Stimulated activated CD4-positive, alpha-beta T cell treated with anti-CD3 and anti-CD28 coated beads, Interleukin-1b, Interleukin-23, amount 100 ng/mL, for 4 hours (primary cell): ENCODE measurements around the gene RNMT.
"Not testable (repeated sequence)": the region's sequence is repeated elsewhere in the genome, so short reads cannot be mapped to it uniquely, and the experiment has no call there.

Source experiments
- DNase-seq, 2 donors: peaks; one replicate each; pipeline ENCODE4 v3.0.0-alpha.2; 2020; ENCODE audit warnings: low read depth in 2 of 2

RNMT gene

DNA sequence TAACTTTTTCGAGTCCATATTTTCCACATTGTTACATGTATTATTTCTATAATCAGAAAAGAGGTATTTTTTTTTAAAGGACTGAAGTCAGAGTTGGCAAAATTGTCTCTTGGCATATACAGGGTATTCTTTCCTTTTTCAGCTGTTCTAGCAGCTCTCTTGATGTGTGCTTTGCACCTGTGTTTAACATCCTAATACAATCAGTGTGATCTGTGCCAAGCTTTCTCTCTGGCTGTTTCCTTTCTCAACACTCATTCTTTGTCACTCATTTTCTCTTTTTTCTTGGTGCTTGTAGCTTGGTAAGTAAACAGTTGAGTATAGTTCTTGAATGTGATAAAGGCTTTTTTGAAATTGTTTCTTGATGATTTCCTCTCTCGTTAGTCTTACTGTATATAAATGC lies 9.2 kb downstream of the RNMT start:
- no peak for DNase-seq

GRCh38 chr18:13745696-13746095 lies 19.2 kb downstream of the RNMT start:
- DNase-seq = no peak

- DNase-seq = no peak
Observed at GRCh38 chr18:13746633-13747032, 20.2 kb downstream of the RNMT start.

GRCh38 chr18:13751599-13751998 lies 25.1 kb downstream of the RNMT start:
- not testable (repeated sequence) for DNase-seq

DNA sequence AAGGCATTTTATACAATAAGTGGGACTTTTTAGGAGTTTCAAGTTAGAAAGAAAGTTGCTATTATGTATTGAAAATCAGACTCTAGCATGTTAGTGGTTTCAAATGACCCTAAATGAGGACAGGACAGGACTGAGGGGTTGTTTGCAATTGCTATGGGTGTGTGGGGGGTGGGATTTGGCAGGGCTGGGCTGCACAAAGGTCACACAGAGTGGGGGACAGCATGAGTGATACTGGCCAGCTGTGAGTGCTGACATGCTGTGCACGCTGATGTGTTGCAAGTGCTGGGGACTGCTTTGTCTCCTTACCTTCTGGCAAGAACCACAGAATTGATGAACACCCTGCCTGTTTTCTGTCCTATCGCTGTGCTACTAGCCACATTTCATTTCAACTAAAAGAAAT lies 29.8 kb downstream of the RNMT start:
- DNase-seq = no peak

- no peak for DNase-seq
Observed at GRCh38 chr18:13756671-13757070, 30.2 kb downstream of the RNMT start.

GRCh38 chr18:13758622-13759021 lies 32.1 kb downstream of the RNMT start:
- DNase-seq = no peak

DNA sequence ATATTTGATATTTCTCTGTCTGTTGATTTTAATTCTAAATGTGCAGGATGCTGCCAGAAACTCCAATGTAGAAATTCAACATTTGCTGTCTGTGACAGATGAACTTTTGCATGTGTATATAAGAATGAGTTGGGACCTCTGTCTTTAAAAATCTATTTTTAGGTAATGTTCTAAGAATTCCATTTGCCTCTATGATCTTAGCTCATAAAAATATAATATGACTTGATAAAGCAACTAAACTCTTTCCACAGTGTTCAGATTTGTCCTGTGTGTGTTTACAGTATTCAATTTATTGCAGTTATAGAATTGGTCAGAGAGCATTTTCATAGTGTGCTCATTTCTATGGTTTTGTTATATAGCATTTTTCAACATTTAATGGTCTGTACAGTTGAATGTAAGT lies 33.6 kb downstream of the RNMT start:
- DNase-seq = no peak

DNA sequence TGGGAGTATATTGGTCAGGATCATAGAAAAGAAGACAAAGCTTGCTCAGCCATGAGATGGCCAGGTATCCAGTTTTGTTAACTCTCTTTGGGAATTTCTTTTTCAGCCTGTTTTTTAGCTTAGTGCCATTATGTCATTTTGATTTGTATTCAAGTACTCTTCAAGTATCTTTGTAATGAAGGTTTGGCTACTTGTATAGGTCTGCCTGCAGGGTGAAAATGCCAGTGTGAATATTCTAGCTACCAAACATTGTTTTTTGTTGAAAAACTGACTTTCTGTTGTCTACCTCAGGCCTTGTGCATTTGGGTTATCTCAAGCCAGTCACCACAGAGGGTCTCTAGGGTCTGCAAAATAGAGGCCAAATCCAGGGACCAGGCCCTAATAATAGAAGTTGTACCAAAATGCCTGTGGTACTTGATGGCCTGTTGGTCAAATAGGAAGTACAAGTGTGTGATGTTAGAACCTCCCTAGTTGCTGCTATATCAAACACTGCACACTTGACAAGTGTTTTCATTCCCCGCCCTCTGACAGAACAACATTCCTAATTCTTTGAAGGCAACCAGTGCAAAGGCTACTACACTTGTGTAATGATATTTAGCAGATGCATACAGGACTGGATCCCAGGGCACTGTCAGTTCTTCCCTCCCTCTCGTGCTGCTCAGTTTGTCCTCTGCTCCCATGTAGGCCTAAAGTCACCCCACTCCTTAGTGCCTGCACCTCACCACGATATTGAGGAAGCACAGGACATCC lies 36.4 kb downstream of the RNMT start:
- no peak for DNase-seq

DNA sequence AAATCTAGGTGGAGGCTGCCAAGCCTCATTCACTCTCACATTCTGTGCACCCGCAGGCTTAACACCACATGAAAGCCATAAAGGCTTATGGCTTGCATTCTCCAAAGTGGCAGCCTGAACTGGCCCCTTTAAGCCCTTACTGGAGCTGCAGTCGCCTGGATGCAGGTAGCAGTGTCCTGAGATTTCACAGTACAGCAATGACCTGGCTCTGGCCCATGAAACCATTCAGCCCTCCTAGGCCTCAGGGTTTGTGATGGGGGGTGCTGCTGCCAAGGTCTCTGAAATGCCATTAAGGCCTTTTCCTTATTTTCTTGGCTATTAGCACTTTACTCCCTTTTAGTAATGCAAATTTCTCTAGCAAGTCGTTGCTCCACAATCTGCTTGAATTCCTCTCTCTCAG lies 48.6 kb downstream of the RNMT start:
- DNase-seq = no peak

- no peak for DNase-seq
Observed at GRCh38 chr18:13791181-13791580, 64.7 kb downstream of the RNMT start.

- no peak for DNase-seq
Observed at GRCh38 chr18:13793819-13794218, 67.3 kb downstream of the RNMT start.

DNA sequence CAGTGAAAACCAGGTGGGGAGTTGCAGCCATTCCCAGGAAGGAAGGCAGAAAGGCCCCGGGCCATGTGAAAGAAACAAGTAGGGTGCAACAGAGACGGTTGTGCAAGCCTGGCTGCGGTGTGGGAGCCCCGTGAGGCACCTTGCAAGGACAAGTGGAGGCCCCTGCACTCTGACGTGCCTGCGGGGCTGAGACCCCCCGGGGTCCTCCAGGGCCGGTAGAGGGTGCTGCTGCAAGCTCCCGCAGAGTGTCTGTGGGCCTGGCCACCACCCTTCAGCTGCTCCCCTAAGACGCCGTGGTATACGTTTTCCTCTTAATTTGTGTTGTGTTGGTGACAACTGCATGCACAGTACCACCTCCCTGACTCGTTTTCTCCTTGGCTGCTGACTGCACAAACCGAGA lies 70.0 kb downstream of the RNMT start:
- DNase-seq = no peak

DNA sequence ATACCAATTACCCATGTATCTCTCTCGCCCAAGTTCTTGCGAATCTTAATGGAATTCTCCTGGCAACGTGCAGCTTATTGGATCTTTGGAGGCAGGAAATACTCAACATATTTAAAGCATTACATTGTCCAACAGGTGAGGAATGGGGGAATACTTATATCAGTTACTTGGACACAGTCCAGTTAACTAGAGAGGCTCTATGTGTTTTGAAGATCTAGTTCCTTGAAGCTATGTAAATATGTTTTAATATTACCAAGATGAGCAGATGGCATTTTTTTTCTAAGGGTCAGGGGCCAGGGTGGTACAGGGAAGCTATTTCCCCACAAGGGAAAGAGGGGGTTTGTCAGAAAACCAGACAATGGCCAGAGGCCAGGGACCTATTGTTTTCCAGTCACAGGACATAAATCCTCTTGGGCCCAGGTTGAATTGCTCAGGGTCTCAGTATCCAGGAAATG lies 70.7 kb downstream of the RNMT start:
- DNase-seq = no peak

- DNase-seq = no peak
Observed at GRCh38 chr18:13799396-13799795, 72.9 kb downstream of the RNMT start.

GRCh38 chr18:13800505-13801259 lies 74.2 kb downstream of the RNMT start:
- DNase-seq = peak; percentile 23 to 34

GRCh38 chr18:13801260-13801601 lies 74.8 kb downstream of the RNMT start:
- no peak for DNase-seq

- no peak for DNase-seq
Observed at GRCh38 chr18:13804305-13804704, 77.8 kb downstream of the RNMT start.

DNA sequence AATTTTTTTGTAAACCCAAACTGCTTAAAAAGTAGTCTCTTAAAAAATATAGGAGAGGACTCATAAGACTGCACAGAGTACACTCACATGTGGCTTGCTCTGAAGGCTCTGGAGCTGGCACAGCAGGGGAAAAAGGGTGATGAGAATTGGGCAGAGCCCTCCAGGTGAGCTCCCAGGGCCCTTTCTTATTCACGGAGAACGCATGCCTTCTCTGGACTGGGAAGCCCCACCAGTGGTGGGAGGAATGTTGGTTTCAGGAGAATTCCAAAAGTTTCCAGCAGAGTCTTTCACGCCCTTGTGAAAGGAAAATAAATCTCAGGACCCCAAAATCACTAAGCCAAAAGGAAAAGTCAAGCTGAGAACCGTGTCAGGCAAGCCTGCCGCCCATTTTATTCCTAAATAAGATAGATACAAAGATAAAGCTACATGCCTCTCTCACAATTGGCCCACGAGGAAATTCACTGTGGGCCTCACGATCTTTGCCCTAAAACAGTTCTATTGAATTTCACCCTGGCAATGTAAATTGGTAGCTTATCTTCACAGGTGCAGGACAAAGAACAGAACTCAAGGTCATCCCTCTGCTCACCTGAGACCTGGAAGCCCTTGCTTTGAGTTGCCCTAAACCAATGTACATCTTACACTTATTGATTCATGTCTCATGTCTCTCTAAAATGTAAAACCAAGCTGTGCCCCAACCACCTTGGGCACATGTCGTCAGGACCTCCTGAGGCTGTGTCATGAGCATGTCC lies 82.0 kb downstream of the RNMT start:
- no peak for DNase-seq

DNA sequence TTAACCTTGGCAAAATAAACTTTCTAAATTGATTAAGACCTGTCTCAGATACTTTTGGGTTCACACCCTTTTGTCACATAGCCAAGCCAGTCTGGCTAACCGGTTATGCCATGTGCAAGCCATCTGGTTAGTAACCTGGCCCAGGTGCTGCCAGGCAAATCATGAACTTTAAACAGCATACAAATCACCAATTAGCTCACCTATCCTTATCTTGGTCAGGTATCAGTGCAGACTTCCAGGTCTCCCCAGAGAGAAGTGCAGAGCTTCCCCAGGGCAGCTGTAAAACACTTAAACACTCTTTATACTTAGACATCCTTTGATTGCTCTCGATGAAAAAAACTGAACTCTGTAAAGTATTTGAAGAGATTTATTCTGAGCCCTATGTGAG lies 82.6 kb downstream of the RNMT start:
- DNase-seq = no peak

GRCh38 chr18:13809531-13810255 lies 83.2 kb downstream of the RNMT start:
- DNase-seq = no peak

DNA sequence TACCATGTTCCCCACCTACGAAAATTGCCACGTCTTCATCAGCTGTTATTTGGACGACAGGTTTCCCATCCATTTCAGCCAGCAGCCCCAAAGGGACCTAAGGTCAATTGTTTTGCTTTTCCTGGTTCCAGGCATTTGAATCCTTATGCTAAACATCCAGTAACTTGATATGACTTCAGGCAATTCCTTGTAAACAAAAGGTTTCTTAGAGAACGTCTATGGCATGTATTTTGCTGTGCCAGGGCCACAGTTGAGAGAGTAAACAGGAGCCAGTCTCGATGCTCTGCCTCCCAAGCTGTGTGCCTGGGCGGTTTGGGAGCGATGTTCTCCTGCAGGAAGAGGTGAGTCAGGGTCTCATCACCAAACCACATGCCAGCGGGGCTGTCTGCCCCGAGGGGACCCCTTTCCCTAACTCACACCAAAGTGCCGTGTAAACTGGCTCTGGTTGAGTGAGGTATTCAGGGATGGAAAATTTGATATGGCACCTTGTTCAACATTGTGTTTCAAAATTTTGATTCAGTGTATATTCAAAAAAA lies 84.5 kb downstream of the RNMT start:
- no peak for DNase-seq
